B cell (primary cell): ENCODE data around the gene EPB41L4B. TPM values are rescaled to one million over a fixed set of nuclear protein-coding genes. Genes with fewer than 3 reads are reported as not detected.

Experiments used
- ATAC-seq: fragments of 200-7000 bp; cut with Tn5 transposase; one replicate; pipeline ENCODE4 v1.10.0; 2021; ENCODE audit warnings: low read depth, mild to moderate bottlenecking, moderate number of reproducible peaks, moderate library complexity
- CTCF ChIA-PET: fragments of 350-600 bp; sonication (Branson Sonifier 250); formaldehyde crosslinking; loops from one replicate; lab custom pipeline; 2021; ENCODE audit warnings: antibody characterized with exemption, inconsistent platforms; lab: Charles Lee
- POLR2A ChIA-PET: fragments of 350-600 bp; sonication (Branson Sonifier 250); formaldehyde crosslinking; loops from one replicate; lab custom pipeline; 2021; ENCODE audit warnings: antibody characterized with exemption; lab: Charles Lee
- DNase-seq: peaks from one replicate; pipeline ENCODE4 v3.0.0; 2013
- H2AFZ ChIP-seq: 2 replicates; pipeline ENCODE4 v1.6.1; 2012; ENCODE audit warnings: mild to moderate bottlenecking, low read depth, low read length; ENCODE audit not compliant: insufficient read depth, poor library complexity, severe bottlenecking
- H3K27ac ChIP-seq, 2 donors: 1 replicate in 1 of 2; 2 replicates in 1 of 2; pipeline ENCODE4 v1.5.1; 2012 to 2013; ENCODE audit warnings: low read length in 2 of 2, mild to moderate bottlenecking in 2 of 2, moderate library complexity in 1 of 2
- H3K27me3 ChIP-seq, 4 experiments: fragments of 200-600 bp in 1 of 4; sonication (generic) in 1 of 4; replicated peaks in 1 of 4; 1 replicate in 2 of 4; 2 replicates in 2 of 4; pipeline versions ENCODE4 v1.6.1 to v1.7.0; 2013 to 2016; ENCODE audit warnings: low read length in 3 of 4, mild to moderate bottlenecking in 2 of 4, mixed read lengths in 1 of 4, moderate library complexity in 1 of 4; ENCODE audit not compliant: insufficient read depth in 4 of 4, control insufficient read depth in 3 of 4; ENCODE audit errors: control extremely low read depth in 1 of 4
- H3K36me3 ChIP-seq, 2 experiments: replicated peaks in 1 of 2; 1 replicate in 1 of 2; 2 replicates in 1 of 2; pipeline versions ENCODE4 v1.6.1 to v1.7.1; 2013; ENCODE audit warnings: low read length in 1 of 2; ENCODE audit not compliant: insufficient read depth in 2 of 2, control insufficient read depth in 1 of 2; ENCODE audit errors: control extremely low read depth in 1 of 2, extremely low read depth in 1 of 2
- H3K4me1 ChIP-seq, 2 donors: fragments of 200-600 bp in 1 of 2; sonication (generic) in 1 of 2; 1 replicate in 1 of 2; 2 replicates in 1 of 2; pipeline versions ENCODE4 v1.5.1 to v1.6.1; 2013 to 2017; ENCODE audit warnings: low read length in 2 of 2; ENCODE audit not compliant: control insufficient read depth in 2 of 2, insufficient read depth in 2 of 2
- H3K4me2 ChIP-seq: replicated peaks from 2 replicates; pipeline ENCODE3; 2012; ENCODE audit warnings: mild to moderate bottlenecking, low read depth, low read length; ENCODE audit not compliant: poor library complexity, severe bottlenecking
- H3K4me3 ChIP-seq, 5 experiments: fragments of 200-600 bp in 1 of 5; sonication (generic) in 1 of 5; 1 replicate in 3 of 5; 2 replicates in 2 of 5; pipeline versions ENCODE4 v1.5.1 to v1.7.0; 2011 to 2016; ENCODE audit warnings: low read length in 4 of 5, mild to moderate bottlenecking in 4 of 5, low read depth in 2 of 5, control low read depth in 1 of 5, moderate library complexity in 1 of 5; ENCODE audit not compliant: insufficient read depth in 1 of 5; ENCODE audit errors: control extremely low read depth in 1 of 5, extremely low read depth in 1 of 5
- H3K79me2 ChIP-seq: fragments of 200-600 bp; sonication (generic); one replicate; pipeline ENCODE4 v1.6.0; 2016; ENCODE audit warnings: low read length; ENCODE audit not compliant: control insufficient read depth, insufficient read depth
- H3K9ac ChIP-seq: fragments of 200-600 bp; sonication (generic); 2 replicates; pipeline ENCODE4 v1.6.1; 2017; ENCODE audit warnings: mild to moderate bottlenecking, low read length, moderate library complexity
- H3K9me3 ChIP-seq, 3 donors: one replicate each; pipeline versions ENCODE4 v1.6.1 to v1.7.1; 2013; ENCODE audit warnings: low read length in 2 of 3; ENCODE audit not compliant: control insufficient read depth in 2 of 3, insufficient read depth in 1 of 3; ENCODE audit errors: control extremely low read depth in 1 of 3
- H4K20me1 ChIP-seq: 2 replicates; pipeline ENCODE4 v1.6.0; 2012; ENCODE audit warnings: mild to moderate bottlenecking, low read length; ENCODE audit not compliant: insufficient read depth, control insufficient read depth, poor library complexity, severe bottlenecking
- H3K27ac Mint-ChIP-seq: one replicate; pipeline ENCODE4 v1.8.0; 2021; ENCODE audit warnings: mixed read lengths
- H3K27me3 Mint-ChIP-seq: one replicate; pipeline ENCODE4 v1.8.0; 2021; ENCODE audit warnings: mixed read lengths
- H3K4me1 Mint-ChIP-seq: one replicate; pipeline ENCODE4 v1.8.0; 2021; ENCODE audit warnings: mixed read lengths
- H3K4me3 Mint-ChIP-seq: one replicate; pipeline ENCODE4 v1.8.0; 2021; ENCODE audit warnings: mixed read lengths
- H3K9me3 Mint-ChIP-seq: one replicate; pipeline ENCODE4 v1.8.0; 2022; ENCODE audit warnings: mixed read lengths; ENCODE audit not compliant: insufficient read depth
- CTCF ChIP-seq: fragments of 200-600 bp; IDR thresholded peaks from one replicate; pipeline ENCODE4 v1.8.0; 2022; ENCODE audit warnings: antibody characterized with exemption, mild to moderate bottlenecking
- EZH2 ChIP-seq: IDR thresholded peaks from 2 replicates; pipeline ENCODE4 v1.6.1; 2012; ENCODE audit warnings: borderline replicate concordance, low read depth, mild to moderate bottlenecking, moderate library complexity, low read length; ENCODE audit not compliant: insufficient read depth, poor library complexity, severe bottlenecking
- WGBS: methylation state at CpG from one replicate; pipeline ENCODE4 v1.1.5; 2013; ENCODE audit warnings: missing lambda C conversion rate; ENCODE audit not compliant: insufficient coverage; 5-methylcytosine and 5-hydroxymethylcytosine counted together
- intact Hi-C: fragments of 100-400 bp; cut with micrococcal nuclease; formaldehyde crosslinking; loops from one replicate; pipeline ENCODE4 v1.10.0; 2022
- polyA plus RNA-seq: library from polyadenylated mRNA; depleted of rRNA; stranded (reverse); fragments of >200 nt; gene quantifications from 2 replicates; pipeline ENCODE4 v1.2.3, GENCODE V29; 2012
- total RNA-seq, 2 donors: library from RNA; stranded (reverse); fragments of 120-200 nt in 1 of 2; gene quantifications; 1 replicate in 1 of 2; 2 replicates in 1 of 2; pipeline versions ENCODE4 v1.2.3 to v1.2.4, GENCODE V29; 2013 to 2022

EPB41L4B gene
- total and polyA plus RNA-seq, 2 donors (not counting 1 experiment from before 2014, with no cell fraction given), result 2.9 TPM; not detected in 1

- DNase-seq (no peak), ATAC-seq (no peak)
- Mint-ChIP-seq H3K4me3 (no peak overlapping the region), H3K4me1 (no peaks in the 10 kb centered on the region), H3K27me3 (peaks cover 29% of the 10 kb centered on the region), H3K27ac (no peak overlapping the region), H3K9me3 (peaks cover 4% of the 10 kb centered on the region)
- H3K4me3 ChIP-seq, result no peak overlapping the region
- H3K36me3 ChIP-seq, result no peaks in the 10 kb centered on the region
- no peaks in the 10 kb centered on the region for H3K4me1 ChIP-seq
- intact Hi-C loops, result no loop called here
- H3K9ac ChIP-seq, result no peak overlapping the region
- H2AFZ ChIP-seq, result no peak overlapping the region
- POLR2A ChIA-PET, result no interaction called here
- H3K4me2 ChIP-seq, result no peak overlapping the region
- no peaks in the 10 kb centered on the region for H4K20me1 ChIP-seq
- no peak for TF ChIP-seq CTCF
- no peak for TF ChIP-seq EZH2
- H3K79me2 ChIP-seq, result no peaks in the 10 kb centered on the region
- CTCF ChIA-PET, result no interaction called here
- no peak overlapping the region for H3K27ac ChIP-seq
- H3K9me3 ChIP-seq, result peaks cover 0 to 9% (median 0%) of the 10 kb centered on the region in 3 donors
- no peaks in the 10 kb centered on the region for H3K27me3 ChIP-seq
Observed at GRCh38 chr9:109158651-109159050, 162.2 kb downstream of the EPB41L4B start.

GRCh38 chr9:109156708-109157107, 164.2 kb downstream of the EPB41L4B start:
- 88% methylated on average over 4 of the region's 8 CpGs for WGBS
- ChIA-PET POLR2A (no interaction called here), CTCF (no interaction called here)
- no peaks in the 10 kb centered on the region for H3K4me1 Mint-ChIP-seq
- H4K20me1 ChIP-seq, result no peaks in the 10 kb centered on the region
- no peak overlapping the region for H3K27ac ChIP-seq
- no peak overlapping the region for H3K4me3 ChIP-seq
- H3K27ac Mint-ChIP-seq, result no peak overlapping the region
- H3K4me1 ChIP-seq, result no peaks in the 10 kb centered on the region
- peaks cover 12% of the 10 kb centered on the region for H3K9me3 Mint-ChIP-seq
- intact Hi-C loops, result no loop called here
- no peak overlapping the region for H3K4me3 Mint-ChIP-seq
- H3K9me3 ChIP-seq, result peaks cover 0 to 16% (median 9%) of the 10 kb centered on the region in 3 donors
- no peak overlapping the region for H3K9ac ChIP-seq
- H3K27me3 ChIP-seq, result no peaks in the 10 kb centered on the region
- peaks cover 26% of the 10 kb centered on the region for H3K27me3 Mint-ChIP-seq
- DNase-seq (no peak), ATAC-seq (no peak)
- H2AFZ ChIP-seq, result no peak overlapping the region
- TF ChIP-seq EZH2 (no peak), CTCF (no peak)
- no peaks in the 10 kb centered on the region for H3K79me2 ChIP-seq
- H3K4me2 ChIP-seq, result no peak overlapping the region
- no peaks in the 10 kb centered on the region for H3K36me3 ChIP-seq
